ENCODE results near the gene TSPAN5.

TSPAN5 gene

DNA sequence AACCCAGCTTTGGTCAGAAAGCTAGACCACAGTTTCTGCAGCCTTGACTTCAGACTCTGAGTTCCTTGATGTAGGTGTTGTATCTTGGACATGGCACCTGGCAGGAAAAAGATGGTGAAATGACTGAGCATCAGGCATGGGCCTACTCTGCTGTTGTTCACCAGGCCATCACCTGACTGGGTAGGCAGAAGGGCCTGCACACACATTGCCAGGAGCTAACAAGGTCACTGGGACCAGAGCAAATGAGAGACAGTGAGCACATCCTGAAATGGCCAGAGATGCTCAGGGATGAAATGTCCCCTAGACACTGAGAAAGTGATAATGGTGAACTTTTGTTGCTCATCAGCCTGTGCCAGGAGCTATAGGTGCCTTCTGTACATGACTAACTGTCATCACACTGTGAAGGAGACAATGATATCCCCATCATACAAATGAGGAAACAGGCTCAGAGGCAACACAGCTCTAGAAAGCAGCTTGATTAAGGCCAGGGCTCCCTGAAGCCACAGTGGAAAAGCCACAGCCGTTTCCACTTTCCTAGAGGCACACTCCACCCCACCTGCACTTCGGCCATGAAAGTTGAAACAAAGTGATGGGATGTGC lies 128.3 kb downstream of the TSPAN5 start:
- no peak overlapping the region for H3K4me3 ChIP-seq (replicated peaks; ENCODE audit: low read depth, low read length)
- no peak for DNase-seq (ENCODE audit: low read depth)
- TF ChIP-seq, protein P1, sequence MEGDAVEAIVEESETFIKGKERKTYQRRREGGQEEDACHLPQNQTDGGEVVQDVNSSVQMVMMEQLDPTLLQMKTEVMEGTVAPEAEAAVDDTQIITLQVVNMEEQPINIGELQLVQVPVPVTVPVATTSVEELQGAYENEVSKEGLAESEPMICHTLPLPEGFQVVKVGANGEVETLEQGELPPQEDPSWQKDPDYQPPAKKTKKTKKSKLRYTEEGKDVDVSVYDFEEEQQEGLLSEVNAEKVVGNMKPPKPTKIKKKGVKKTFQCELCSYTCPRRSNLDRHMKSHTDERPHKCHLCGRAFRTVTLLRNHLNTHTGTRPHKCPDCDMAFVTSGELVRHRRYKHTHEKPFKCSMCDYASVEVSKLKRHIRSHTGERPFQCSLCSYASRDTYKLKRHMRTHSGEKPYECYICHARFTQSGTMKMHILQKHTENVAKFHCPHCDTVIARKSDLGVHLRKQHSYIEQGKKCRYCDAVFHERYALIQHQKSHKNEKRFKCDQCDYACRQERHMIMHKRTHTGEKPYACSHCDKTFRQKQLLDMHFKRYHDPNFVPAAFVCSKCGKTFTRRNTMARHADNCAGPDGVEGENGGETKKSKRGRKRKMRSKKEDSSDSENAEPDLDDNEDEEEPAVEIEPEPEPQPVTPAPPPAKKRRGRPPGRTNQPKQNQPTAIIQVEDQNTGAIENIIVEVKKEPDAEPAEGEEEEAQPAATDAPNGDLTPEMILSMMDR (IDR thresholded peaks at IDR 0.05; ENCODE audit: low read length, missing control alignments), result no peak

DNA sequence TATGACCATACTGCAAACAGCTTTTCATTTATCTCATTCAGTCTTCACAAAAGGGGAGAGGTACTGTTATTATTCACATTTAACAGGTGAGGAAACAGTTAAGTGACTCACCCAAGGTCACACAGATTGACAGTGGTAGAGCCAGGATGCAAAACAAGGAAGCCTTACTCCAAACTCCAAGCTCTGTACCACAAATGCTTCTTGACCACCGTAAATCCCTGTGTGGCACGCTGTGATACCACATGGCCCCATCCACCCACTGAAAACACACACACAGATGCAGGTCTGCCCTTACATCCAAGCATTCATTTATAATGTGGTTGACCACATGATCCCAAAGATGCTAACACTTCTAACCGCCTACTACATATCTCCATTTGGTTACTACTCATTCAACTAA lies 129.5 kb downstream of the TSPAN5 start:
- TF ChIP-seq, protein P1 (IDR thresholded peaks at IDR 0.05; ENCODE audit: low read length, missing control alignments), result no peak
- no peak overlapping the region for H3K4me3 ChIP-seq (replicated peaks; ENCODE audit: low read depth, low read length)
- DNase-seq (ENCODE audit: low read depth), result no peak

DNA sequence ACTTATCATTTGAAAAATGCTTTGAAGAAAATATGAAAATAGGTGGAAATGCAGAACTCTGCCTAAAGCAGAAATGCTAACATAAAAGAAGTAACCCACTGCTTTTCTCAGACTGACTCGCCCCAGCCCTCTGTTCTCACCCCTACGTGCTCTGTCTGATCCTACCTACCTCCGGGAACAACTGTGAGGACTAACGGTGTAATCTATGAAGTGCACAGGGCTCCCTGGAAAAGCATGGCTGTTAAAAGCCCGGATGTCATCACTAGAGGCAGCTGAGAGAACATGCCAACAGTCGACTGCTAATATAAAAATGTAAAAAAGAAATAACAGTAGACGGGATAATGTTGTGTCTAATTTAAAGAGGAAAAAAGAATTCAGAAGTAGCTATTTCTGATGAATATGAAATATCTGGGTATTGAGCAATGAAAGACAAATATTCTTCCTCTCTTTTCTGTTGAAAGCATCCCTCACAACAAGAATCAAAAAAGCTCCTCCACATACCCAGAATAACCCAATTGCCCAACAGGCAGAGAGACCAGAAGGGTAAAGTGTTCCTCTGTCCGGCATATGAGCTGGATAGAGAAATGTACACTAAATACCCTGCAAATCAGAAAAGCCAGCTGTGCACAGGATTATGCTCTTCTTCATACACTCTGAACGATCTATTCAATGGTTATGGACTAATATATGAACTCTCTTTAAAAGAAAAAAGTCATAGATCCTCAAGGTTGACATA lies 130.7 kb downstream of the TSPAN5 start:
- TF ChIP-seq, protein P1 (IDR thresholded peaks at IDR 0.05; ENCODE audit: low read length, missing control alignments), result no peak
- DNase-seq (ENCODE audit: low read depth), result peak; percentile 42

DNA sequence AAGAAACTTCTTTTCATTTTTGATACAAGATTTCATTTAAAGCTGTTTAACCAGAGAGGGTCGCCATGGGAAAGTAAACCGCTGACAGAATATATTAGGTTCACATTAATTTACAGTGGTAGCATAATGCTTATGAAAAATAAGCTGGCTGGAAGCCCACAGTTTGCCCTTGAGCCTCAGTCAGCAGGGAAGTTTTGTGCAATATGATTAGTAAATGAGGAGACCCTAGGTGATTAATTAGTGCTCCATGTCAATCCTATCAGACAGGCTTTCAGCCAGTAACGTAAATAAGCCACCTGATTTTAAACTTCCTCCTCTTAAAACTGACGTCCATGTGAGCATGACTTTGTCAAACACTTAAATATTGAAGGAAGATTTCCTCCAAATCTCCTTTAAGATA lies 134.2 kb downstream of the TSPAN5 start:
- H3K4me3 ChIP-seq (replicated peaks; ENCODE audit: low read depth, low read length), result no peak overlapping the region
- TF ChIP-seq, protein P1 (IDR thresholded peaks at IDR 0.05; ENCODE audit: low read length, missing control alignments), result no peak
- peak; percentile 28 for DNase-seq (ENCODE audit: low read depth)

More for the DNA sequence above, 130.7 kb downstream of the TSPAN5 start:
- no peak overlapping the region for H3K4me3 ChIP-seq (replicated peaks; ENCODE audit: low read depth, low read length)

DNA sequence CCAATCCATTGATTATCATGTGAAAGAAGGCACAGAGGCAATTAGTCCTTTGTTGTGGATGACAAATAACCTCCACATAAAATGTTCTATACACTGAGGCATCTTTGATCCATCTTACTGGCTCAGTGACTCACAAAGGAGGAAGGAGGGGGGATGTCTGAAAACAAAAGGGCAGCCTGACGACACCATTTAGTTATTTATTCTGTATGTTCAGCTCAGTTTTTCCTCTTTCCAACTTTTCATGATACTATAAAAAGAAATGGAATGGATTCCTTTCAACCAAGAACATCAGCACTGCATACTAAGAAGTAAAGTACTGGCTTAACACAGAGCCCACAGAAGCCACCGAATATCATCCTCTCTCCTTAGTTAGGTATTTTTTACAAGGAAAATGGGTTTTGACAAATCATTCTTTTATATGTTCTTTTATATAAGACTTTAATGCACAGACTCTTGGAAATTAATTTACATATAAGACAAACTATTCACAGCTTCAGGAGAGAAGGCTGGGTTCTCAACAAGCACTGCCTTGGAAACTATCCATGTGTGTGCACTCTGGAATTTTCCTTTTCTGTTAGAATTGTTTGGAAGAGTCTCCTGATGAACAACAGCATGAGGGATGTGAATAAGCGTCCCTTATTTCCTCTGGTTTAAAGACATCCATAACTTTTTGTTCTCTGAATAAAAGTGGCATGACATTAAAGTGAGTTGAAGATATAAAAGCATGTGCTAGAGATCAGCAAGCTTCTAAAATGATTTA lies 135.6 kb downstream of the TSPAN5 start:
- peak overlapping the region; percentile 19 for H3K4me3 ChIP-seq (replicated peaks; ENCODE audit: low read depth, low read length)
- DNase-seq (ENCODE audit: low read depth), result peak; percentile 83
- TF ChIP-seq, protein P1 (IDR thresholded peaks at IDR 0.05; ENCODE audit: low read length, missing control alignments), result no peak

DNA sequence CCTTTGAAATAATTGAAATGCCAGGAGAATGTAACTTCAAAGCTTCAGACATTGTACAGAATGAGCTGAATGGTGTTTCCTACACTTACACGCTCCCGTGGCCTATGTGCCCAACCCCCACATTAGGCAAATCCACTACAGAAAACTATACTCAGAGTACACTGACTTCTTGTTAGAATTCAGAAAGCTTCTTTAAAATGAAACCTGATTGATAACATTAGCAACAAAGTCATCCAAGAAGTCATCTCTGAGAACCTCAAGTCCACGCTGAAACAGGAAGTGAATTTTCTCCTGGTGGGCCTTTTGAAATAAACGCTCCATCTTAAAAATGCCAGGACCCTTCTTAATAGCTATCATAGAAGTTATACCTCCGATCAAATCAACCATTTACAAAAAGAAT lies 136.3 kb downstream of the TSPAN5 start:
- TF ChIP-seq, protein P1 (IDR thresholded peaks at IDR 0.05; ENCODE audit: low read length, missing control alignments), result no peak
- H3K4me3 ChIP-seq (replicated peaks; ENCODE audit: low read depth, low read length), result no peak overlapping the region
- peak; percentile 16 for DNase-seq (ENCODE audit: low read depth)

All from fibroblast of pulmonary artery (primary cell).